HCT116 (cell line): ENCODE measurements around the gene RPTOR. TPM values are rescaled to one million over a fixed set of nuclear protein-coding genes. Genes with fewer than 3 reads are reported as not detected.

ENCODE experiments used
- ATAC-seq: fragments of 200-7000 bp; cut with Tn5 transposase; 2 replicates; pipeline ENCODE4 v1.9.1; 2020; ENCODE audit warnings: mild to moderate bottlenecking, moderate library complexity
- BruUV-seq: library from RNA; stranded (reverse); fragments of 400-500 nt; replicated peaks from 2 replicates; lab custom pipeline; 2021; lab: Mats Ljungman, UMichigan
- CTCF ChIA-PET: fragments of 300-600 bp; sonication (Branson Sonifier 250); formaldehyde crosslinking; loops from one replicate; lab custom pipeline; 2021; ENCODE audit warnings: antibody characterized with exemption; lab: Charles Lee
- POLR2A ChIA-PET: fragments of 300-600, 350-600 bp; sonication (Branson Sonifier 250); formaldehyde crosslinking; loops from one replicate; lab custom pipeline; 2021; ENCODE audit warnings: antibody characterized with exemption; lab: Charles Lee
- RAD21 ChIA-PET, 2 experiments: fragments of 300-600 bp; sonication (Branson Sonifier 250); formaldehyde crosslinking; loops; one replicate each; lab custom pipeline; 2023; ENCODE audit warnings: low total read pairs in 2 of 2; ENCODE audit not compliant: uncharacterized antibody in 2 of 2, unreplicated experiment in 2 of 2, low non-redundant PET in 1 of 2; lab: Charles Lee
- DNase-seq: peaks from one replicate; pipeline ENCODE4 v3.0.0-alpha.2; 2010; ENCODE audit warnings: low read depth, low spot score
- H2AFZ ChIP-seq: fragments of 200-600 bp; shearing (Covaris generic), sonication (generic); 2 replicates; pipeline ENCODE4 v1.6.1; 2017; ENCODE audit warnings: low read depth, mixed run types, mixed read lengths, antibody characterized with exemption, low read length; ENCODE audit not compliant: poor library complexity, severe bottlenecking
- H3K27ac ChIP-seq: 2 replicates; pipeline ENCODE4 v1.5.1; 2012; ENCODE audit warnings: low read depth, low read length
- H3K27me3 ChIP-seq: fragments of 200-600 bp; sonication (generic); 2 replicates; pipeline ENCODE4 v1.6.1; 2016; ENCODE audit warnings: mixed run types, low read length, mixed read lengths; ENCODE audit not compliant: insufficient read depth
- H3K36me3 ChIP-seq, 2 experiments: fragments of 200-500 bp in 1 of 2; fragments of 200-600 bp in 1 of 2; sonication (Bioruptor generic) in 1 of 2; sonication (generic) in 1 of 2; 2 replicates each; pipeline versions ENCODE4 v1.5.1 to v1.6.1; 2014 to 2016; ENCODE audit warnings: low read length in 2 of 2, inconsistent platforms in 1 of 2, mixed read lengths in 1 of 2, mixed run types in 1 of 2; ENCODE audit not compliant: insufficient read depth in 2 of 2, control insufficient read depth in 1 of 2
- H3K4me1 ChIP-seq, 2 experiments: fragments of 200-600 bp in 1 of 2; sonication (generic) in 1 of 2; 2 replicates each; pipeline versions ENCODE4 v1.5.1 to v1.6.1; 2012 to 2017; ENCODE audit warnings: low read length in 2 of 2, inconsistent platforms in 1 of 2, mild to moderate bottlenecking in 1 of 2, mixed read lengths in 1 of 2, mixed run types in 1 of 2, moderate library complexity in 1 of 2; ENCODE audit not compliant: insufficient read depth in 2 of 2, control insufficient read depth in 1 of 2
- H3K4me2 ChIP-seq: fragments of 200-600 bp; sonication (generic); 2 replicates; pipeline ENCODE4 v1.6.1; 2017; ENCODE audit warnings: mixed run types, low read length, mixed read lengths
- H3K4me3 ChIP-seq, 2 experiments: fragments of 200-600 bp in 1 of 2; sonication (generic) in 1 of 2; replicated peaks in 1 of 2; 2 replicates each; pipeline ENCODE4 v1.5.1; 2011 to 2016; ENCODE audit warnings: low read length in 2 of 2, control low read depth in 1 of 2, low read depth in 1 of 2, mild to moderate bottlenecking in 1 of 2, mixed read lengths in 1 of 2, mixed run types in 1 of 2
- H3K79me2 ChIP-seq: fragments of 200-600 bp; sonication (generic); 2 replicates; pipeline ENCODE4 v1.6.1; 2017; ENCODE audit warnings: mild to moderate bottlenecking, mixed run types, low read length, moderate library complexity, mixed read lengths; ENCODE audit not compliant: insufficient read depth
- H3K9ac ChIP-seq: fragments of 200-600 bp; sonication (generic); 2 replicates; pipeline ENCODE4 v1.6.1; 2016; ENCODE audit warnings: low read length, mixed read lengths
- H3K9me2 ChIP-seq: fragments of 200-600 bp; sonication (generic), shearing (Covaris generic); 2 replicates; pipeline ENCODE4 v1.6.1; 2017; ENCODE audit warnings: mixed run types, mild to moderate bottlenecking, moderate library complexity; ENCODE audit not compliant: insufficient read depth
- H3K9me3 ChIP-seq, 2 experiments: fragments of 200-500 bp in 1 of 2; fragments of 200-600 bp in 1 of 2; sonication (Bioruptor generic) in 1 of 2; sonication (generic) in 1 of 2; 2 replicates each; pipeline ENCODE4 v1.6.1; 2014 to 2017; ENCODE audit warnings: low read length in 2 of 2, mixed read lengths in 2 of 2, inconsistent platforms in 1 of 2, low read depth in 1 of 2, mild to moderate bottlenecking in 1 of 2, mixed run types in 1 of 2, moderate library complexity in 1 of 2; ENCODE audit not compliant: control insufficient read depth in 1 of 2, insufficient read depth in 1 of 2
- H4K20me1 ChIP-seq: fragments of 200-600 bp; sonication (generic), shearing (Covaris generic); 2 replicates; pipeline ENCODE4 v1.6.1; 2017; ENCODE audit warnings: mixed run types, mild to moderate bottlenecking, moderate library complexity; ENCODE audit not compliant: insufficient read depth
- CEBPB ChIP-seq: IDR thresholded peaks from 2 replicates; pipeline ENCODE4 v1.6.1; 2012; ENCODE audit warnings: low read depth
- EGR1 ChIP-seq: IDR thresholded peaks from 2 replicates; pipeline ENCODE4 v1.6.1; 2012; ENCODE audit warnings: low read depth
- EZH2 ChIP-seq: fragments of 200-600 bp; sonication (generic); IDR thresholded peaks from 2 replicates; pipeline ENCODE4 v1.6.1; 2017; ENCODE audit warnings: antibody characterized with exemption, mixed run types
- EZH2phosphoT487 ChIP-seq: fragments of 200-600 bp; IDR thresholded peaks from 2 replicates; pipeline ENCODE4 v1.6.1; 2018; ENCODE audit warnings: antibody characterized with exemption, borderline replicate concordance
- FOSL1 ChIP-seq: IDR thresholded peaks from 2 replicates; pipeline ENCODE4 v1.6.1; 2012; ENCODE audit warnings: low read depth
- JUND ChIP-seq: IDR thresholded peaks from 2 replicates; pipeline ENCODE4 v1.6.1; 2012
- POLR2A ChIP-seq: IDR thresholded peaks from 2 replicates; pipeline ENCODE4 v1.7.0; 2011; ENCODE audit warnings: borderline replicate concordance; ENCODE audit not compliant: insufficient read depth, insufficient read length; ENCODE audit errors: extremely low read depth
- RAD21 ChIP-seq: IDR thresholded peaks from 2 replicates; pipeline ENCODE4 v1.6.1; 2012; ENCODE audit warnings: low read depth, mild to moderate bottlenecking
- SIN3A ChIP-seq: IDR thresholded peaks from 2 replicates; pipeline ENCODE4 v1.6.1; 2012; ENCODE audit warnings: low read depth
- SRF ChIP-seq: IDR thresholded peaks from 2 replicates; pipeline ENCODE4 v1.6.1; 2012; ENCODE audit warnings: low read depth
- TCF7L2 ChIP-seq: IDR thresholded peaks from 2 replicates; pipeline ENCODE4 v1.7.0; 2011; ENCODE audit warnings: borderline replicate concordance, inconsistent platforms; ENCODE audit not compliant: insufficient read depth, insufficient read length; ENCODE audit errors: extremely low read depth
- YY1 ChIP-seq: IDR thresholded peaks from 2 replicates; pipeline ENCODE4 v1.6.1; 2011; ENCODE audit warnings: low read length, low read depth, moderate library complexity, mild to moderate bottlenecking; ENCODE audit not compliant: insufficient replicate concordance; ENCODE audit errors: extremely low read depth
- ZFX ChIP-seq: fragments of 450-650 bp; IDR thresholded peaks from 2 replicates; pipeline ENCODE4 v1.6.1; 2017
- ZNF274 ChIP-seq: fragments of 200-500 bp; sonication (Bioruptor generic); IDR thresholded peaks from 2 replicates; pipeline ENCODE4 v1.6.1; 2014; ENCODE audit warnings: mild to moderate bottlenecking, low read depth, low read length, inconsistent platforms
- intact Hi-C: fragments of 100-400 bp; cut with micrococcal nuclease; formaldehyde crosslinking; loops from 2 replicates; pipeline ENCODE4 v1.10.0; 2022
- total RNA-seq: library from RNA; stranded (reverse); gene quantifications from one replicate; pipeline ENCODE4 v1.2.1, GENCODE V29; 2021; ENCODE audit not compliant: unreplicated experiment
- TF ChIP-seq, protein P1 (sequence below): IDR thresholded peaks from 2 replicates; pipeline ENCODE4 v1.6.1; 2011; ENCODE audit warnings: mild to moderate bottlenecking, low read length, moderate library complexity; ENCODE audit not compliant: insufficient replicate concordance; ENCODE audit errors: extremely low read depth
- TF ChIP-seq, protein P2 (sequence below): IDR thresholded peaks from 2 replicates; pipeline ENCODE4 v1.6.1; 2012
- TF ChIP-seq, protein P3 (sequence below), 3 experiments: fragments of 200-600 bp in 1 of 3; sonication (generic) in 1 of 3; IDR thresholded peaks in 2 of 3; conservative IDR thresholded peaks in 1 of 3; 2 replicates each; pipeline ENCODE4 v1.5.1; 2012 to 2017; ENCODE audit warnings: low read depth in 2 of 3, low read length in 2 of 3, antibody characterized with exemption in 1 of 3, borderline replicate concordance in 1 of 3, control low read depth in 1 of 3, mild to moderate bottlenecking in 1 of 3, mixed read lengths in 1 of 3, mixed run types in 1 of 3, moderate library complexity in 1 of 3; ENCODE audit not compliant: insufficient read depth in 1 of 3
- TF ChIP-seq, protein P4 (sequence below): IDR thresholded peaks from 2 replicates; pipeline ENCODE4 v1.6.1; 2012; ENCODE audit warnings: low read depth
- TF ChIP-seq, protein P5 (sequence below): IDR thresholded peaks from 2 replicates; pipeline ENCODE4 v1.6.1; 2012

The RPTOR gene
- total RNA-seq, 1 experiment from 2014 or later = 69.5 TPM

DNA sequence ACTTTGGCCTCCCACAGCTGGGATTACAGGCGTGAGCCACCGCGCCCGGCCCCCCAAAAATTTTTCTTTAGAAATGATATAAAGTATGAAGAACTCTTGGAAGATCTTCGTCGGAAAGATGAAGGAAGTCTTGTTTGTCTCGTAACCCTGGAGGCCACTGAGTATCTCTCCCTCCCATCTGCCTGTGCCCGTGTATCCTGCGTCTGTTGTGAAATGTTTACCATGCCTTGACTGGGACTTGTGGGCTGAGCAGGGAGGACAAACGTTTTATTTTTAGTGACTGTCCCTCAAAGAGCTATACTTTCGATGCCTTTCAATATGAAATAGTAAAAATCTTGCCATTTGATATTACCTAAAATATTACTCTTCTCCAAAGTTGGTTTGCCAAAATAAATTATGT lies 121.2 kb downstream of the RPTOR start (continued):
- TF ChIP-seq YY1 = no peak

DNA sequence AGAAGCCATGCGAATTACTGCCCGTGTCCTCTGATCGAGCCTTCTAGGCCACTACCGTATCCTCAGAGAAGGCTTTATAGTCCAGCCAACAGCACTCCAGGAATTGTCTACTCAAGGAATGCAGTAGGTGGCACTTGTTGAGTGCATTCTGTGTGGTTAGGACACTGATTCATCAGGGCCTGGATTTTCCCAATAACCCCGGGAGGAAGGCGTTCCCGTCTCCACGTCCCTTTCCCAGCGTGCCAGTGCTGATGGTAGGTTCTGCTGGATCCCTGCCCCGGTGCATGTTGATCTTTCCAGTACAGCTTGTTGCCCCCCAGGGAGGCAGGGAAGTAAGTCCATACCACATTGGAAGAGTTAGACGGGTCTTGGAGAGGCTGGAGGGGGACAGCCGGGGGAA lies 122.2 kb downstream of the RPTOR start:
- H3K9me2 ChIP-seq = no peaks in the 10 kb centered on the region
- H3K9me3 ChIP-seq = no peaks in the 10 kb centered on the region
- intact Hi-C loops = no loop called here
- BruUV-seq = no TSS peak
- H3K4me2 ChIP-seq = no peak overlapping the region
- ChIA-PET RAD21 (no interaction called here), CTCF (no interaction called here), POLR2A (no interaction called here)
- H2AFZ ChIP-seq = no peak overlapping the region
- peaks cover 19% of the 10 kb centered on the region; the same call in 1 of the 2 replicates for H4K20me1 ChIP-seq
- DNase-seq (no peak), ATAC-seq (no peak)
- H3K4me1 ChIP-seq = peaks cover 0 to 5% of the 10 kb centered on the region in 2 experiments; a peak in 1 of 4 replicates
- no peak overlapping the region for H3K27ac ChIP-seq
- no peaks in the 10 kb centered on the region for H3K36me3 ChIP-seq
- no peak overlapping the region for H3K9ac ChIP-seq
- TF ChIP-seq YY1 (no peak), TCF7L2 (no peak), ZNF274 (no peak), CEBPB (no peak), SIN3A (no peak), EZH2 (no peak), EGR1 (no peak), RAD21 (no peak), JUND (no peak), ZFX (no peak), SRF (no peak), FOSL1 (no peak), EZH2phosphoT487 (no peak), POLR2A (no peak)
- TF ChIP-seq, protein P1, sequence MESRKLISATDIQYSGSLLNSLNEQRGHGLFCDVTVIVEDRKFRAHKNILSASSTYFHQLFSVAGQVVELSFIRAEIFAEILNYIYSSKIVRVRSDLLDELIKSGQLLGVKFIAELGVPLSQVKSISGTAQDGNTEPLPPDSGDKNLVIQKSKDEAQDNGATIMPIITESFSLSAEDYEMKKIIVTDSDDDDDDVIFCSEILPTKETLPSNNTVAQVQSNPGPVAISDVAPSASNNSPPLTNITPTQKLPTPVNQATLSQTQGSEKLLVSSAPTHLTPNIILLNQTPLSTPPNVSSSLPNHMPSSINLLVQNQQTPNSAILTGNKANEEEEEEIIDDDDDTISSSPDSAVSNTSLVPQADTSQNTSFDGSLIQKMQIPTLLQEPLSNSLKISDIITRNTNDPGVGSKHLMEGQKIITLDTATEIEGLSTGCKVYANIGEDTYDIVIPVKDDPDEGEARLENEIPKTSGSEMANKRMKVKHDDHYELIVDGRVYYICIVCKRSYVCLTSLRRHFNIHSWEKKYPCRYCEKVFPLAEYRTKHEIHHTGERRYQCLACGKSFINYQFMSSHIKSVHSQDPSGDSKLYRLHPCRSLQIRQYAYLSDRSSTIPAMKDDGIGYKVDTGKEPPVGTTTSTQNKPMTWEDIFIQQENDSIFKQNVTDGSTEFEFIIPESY = no peak
- TF ChIP-seq, protein P2, sequence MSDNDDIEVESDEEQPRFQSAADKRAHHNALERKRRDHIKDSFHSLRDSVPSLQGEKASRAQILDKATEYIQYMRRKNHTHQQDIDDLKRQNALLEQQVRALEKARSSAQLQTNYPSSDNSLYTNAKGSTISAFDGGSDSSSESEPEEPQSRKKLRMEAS = no peak
- TF ChIP-seq, protein P3, sequence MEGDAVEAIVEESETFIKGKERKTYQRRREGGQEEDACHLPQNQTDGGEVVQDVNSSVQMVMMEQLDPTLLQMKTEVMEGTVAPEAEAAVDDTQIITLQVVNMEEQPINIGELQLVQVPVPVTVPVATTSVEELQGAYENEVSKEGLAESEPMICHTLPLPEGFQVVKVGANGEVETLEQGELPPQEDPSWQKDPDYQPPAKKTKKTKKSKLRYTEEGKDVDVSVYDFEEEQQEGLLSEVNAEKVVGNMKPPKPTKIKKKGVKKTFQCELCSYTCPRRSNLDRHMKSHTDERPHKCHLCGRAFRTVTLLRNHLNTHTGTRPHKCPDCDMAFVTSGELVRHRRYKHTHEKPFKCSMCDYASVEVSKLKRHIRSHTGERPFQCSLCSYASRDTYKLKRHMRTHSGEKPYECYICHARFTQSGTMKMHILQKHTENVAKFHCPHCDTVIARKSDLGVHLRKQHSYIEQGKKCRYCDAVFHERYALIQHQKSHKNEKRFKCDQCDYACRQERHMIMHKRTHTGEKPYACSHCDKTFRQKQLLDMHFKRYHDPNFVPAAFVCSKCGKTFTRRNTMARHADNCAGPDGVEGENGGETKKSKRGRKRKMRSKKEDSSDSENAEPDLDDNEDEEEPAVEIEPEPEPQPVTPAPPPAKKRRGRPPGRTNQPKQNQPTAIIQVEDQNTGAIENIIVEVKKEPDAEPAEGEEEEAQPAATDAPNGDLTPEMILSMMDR (IDR thresholded peaks at IDR 0.05 in 2 of 3, conservative IDR thresholded peaks at IDR 0.05 in 1 of 3; ENCODE audit: borderline replicate concordance in 1 of 3, insufficient read depth in 1 of 3, low read depth in 2 of 3, low read length in 2 of 3) = no peak
- TF ChIP-seq, protein P4, sequence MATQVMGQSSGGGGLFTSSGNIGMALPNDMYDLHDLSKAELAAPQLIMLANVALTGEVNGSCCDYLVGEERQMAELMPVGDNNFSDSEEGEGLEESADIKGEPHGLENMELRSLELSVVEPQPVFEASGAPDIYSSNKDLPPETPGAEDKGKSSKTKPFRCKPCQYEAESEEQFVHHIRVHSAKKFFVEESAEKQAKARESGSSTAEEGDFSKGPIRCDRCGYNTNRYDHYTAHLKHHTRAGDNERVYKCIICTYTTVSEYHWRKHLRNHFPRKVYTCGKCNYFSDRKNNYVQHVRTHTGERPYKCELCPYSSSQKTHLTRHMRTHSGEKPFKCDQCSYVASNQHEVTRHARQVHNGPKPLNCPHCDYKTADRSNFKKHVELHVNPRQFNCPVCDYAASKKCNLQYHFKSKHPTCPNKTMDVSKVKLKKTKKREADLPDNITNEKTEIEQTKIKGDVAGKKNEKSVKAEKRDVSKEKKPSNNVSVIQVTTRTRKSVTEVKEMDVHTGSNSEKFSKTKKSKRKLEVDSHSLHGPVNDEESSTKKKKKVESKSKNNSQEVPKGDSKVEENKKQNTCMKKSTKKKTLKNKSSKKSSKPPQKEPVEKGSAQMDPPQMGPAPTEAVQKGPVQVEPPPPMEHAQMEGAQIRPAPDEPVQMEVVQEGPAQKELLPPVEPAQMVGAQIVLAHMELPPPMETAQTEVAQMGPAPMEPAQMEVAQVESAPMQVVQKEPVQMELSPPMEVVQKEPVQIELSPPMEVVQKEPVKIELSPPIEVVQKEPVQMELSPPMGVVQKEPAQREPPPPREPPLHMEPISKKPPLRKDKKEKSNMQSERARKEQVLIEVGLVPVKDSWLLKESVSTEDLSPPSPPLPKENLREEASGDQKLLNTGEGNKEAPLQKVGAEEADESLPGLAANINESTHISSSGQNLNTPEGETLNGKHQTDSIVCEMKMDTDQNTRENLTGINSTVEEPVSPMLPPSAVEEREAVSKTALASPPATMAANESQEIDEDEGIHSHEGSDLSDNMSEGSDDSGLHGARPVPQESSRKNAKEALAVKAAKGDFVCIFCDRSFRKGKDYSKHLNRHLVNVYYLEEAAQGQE = no peak
- TF ChIP-seq, protein P5, sequence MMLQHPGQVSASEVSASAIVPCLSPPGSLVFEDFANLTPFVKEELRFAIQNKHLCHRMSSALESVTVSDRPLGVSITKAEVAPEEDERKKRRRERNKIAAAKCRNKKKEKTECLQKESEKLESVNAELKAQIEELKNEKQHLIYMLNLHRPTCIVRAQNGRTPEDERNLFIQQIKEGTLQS = no peak
- no peak overlapping the region for H3K4me3 ChIP-seq
- peaks cover 85% of the 10 kb centered on the region for H3K79me2 ChIP-seq
- H3K27me3 ChIP-seq = no peaks in the 10 kb centered on the region
